Measurements from ENCODE around the gene S1PR4.
"Not testable (repeated sequence)": the region's sequence is repeated elsewhere in the genome, so short reads cannot be mapped to it uniquely, and the experiment has no call there.

The S1PR4 gene

DNA sequence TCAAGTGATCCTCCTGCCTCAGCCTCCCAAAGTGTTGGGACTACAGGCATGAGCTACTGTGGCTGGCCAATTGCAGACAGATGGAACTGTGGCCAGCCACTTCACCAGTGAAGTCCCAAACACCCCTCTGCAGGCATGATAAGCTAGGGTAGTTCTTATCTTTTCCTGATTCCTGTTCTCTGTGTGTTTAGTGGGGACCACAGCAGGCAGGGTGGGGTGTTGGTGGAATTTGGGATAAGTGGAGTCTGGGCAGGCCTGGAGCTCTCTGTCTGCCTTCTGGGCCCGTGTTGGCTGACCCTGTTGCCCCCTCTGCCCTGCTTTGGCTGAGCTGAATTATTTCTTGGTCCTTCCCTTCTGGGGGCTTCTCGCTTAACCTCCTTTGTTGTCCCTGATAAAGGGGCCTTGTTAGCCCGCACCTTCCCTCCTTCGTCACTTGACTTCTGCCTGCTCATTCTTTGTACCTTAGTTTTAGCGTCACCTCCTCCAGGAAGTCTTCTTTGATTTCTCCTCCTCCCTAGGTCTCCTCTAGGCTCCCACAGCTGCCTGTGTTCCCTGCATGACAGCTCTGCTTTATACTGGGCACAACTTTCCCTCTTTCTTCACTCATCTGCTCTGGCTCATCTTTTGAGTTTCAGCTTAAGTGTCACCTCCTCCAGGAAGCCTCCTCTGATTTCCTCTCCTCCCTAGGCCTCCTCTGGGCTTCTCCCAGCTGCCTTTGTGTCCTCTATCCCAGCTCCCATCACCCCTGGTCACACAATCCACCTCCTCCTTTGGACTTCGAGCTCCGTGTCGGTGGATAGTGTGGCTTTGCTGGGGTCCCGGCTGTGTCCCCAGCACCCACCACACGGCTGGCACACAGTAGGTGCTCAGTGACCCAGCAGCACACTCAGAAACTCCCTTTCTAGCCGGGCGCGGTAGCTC, 5.4 kb downstream of the S1PR4 start:
- no peak for DNase-seq

GRCh38 chr19:3184847-3185460, 6.4 kb downstream of the S1PR4 start:
- peak; percentile 67 for DNase-seq

- DNase-seq, result peak; percentile 94
These were observed 7.0 kb downstream of the S1PR4 start, which contains the start of gene NCLN for GRCh38 chr19:3185461-3186159. NCLN (plus strand) TSS chr19:3185930; CDS start chr19:3186031, 101 bp downstream.

- no peak for DNase-seq
These were observed 7.7 kb downstream of the S1PR4 start for GRCh38 chr19:3186160-3186688.

GRCh38 chr19:3186891-3187661, 8.5 kb downstream of the S1PR4 start:
- no peak for DNase-seq

DNA sequence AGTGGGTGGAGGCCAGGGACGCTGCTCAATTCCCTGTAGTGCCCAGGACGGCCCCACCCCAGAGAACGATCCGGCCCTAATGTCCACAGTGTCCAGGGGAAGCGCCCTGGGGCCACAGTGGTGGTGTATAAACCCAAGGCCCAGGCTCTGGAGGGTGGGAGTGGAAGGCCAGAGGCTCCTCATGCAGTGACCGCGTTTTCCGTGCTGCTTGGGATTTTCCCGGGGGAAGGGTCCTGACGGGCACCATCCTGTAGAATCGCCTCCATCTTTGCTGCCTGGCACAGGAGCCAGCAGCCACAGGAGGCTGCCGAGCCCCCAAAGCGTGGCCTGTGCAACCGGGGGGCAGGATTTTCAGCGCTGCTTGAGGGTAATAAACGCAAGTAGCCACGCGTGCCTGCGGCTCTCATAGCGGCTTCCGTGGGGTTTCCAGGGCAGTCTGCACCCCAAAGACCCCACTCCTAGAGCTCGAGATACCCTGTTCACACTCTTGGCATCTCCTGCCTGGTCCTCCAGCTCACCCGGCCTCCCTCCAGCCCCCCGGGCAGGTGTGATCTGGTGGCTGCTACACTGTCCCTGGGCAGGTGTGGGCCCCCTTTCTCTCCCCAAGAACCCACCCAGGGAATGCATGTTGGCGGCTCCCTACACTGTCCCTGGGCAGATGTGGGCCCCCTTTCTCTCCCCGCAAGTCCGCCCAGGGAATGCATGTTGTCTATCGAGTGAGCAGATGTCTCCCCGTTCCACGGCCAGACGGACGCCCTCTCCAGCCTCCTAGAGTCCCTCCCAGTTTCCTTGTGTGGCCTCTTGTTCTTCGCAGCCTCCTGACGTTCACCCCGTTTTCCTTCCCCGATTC, 9.3 kb downstream of the S1PR4 start:
- no peak for DNase-seq

- DNase-seq, result no peak
These were observed 10.3 kb downstream of the S1PR4 start for GRCh38 chr19:3188627-3189596.

DNA sequence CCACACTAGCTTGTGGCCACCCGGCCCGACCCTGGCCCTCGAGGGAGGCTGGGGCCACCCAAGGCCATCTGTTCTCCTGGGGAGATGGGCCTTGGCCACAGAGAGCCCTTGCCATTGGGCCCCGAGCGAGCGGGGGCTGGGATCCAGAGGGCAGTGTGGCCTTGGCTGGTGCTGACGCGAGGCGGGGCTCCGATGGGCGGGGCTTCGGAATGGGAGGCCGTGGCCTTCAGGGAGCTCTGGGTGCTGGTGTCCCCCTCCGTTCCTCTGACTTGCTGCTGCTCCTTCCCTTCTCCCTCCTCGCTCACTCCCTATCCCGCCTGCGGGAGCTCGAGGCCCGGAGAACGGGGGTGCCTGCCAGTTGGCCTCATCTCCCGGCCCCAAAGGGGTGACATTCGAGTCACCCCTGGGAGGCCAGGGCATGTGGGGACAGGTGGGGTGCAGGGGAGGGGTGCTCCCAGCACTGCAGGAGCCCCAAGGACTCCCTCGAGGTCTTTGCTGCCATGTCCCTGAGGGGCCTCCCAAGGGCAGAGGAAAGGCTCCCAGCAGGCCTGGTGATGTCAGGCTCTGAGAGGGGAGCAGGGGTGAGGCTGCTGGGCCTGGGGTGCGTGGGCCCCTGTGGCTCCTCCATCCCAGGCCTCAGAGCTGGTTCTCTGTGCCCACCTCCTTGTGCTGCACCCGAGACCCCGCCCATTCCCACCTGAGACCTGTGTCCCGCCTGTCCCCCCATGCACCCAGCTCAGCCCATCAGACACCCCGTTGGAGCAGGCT, 11.3 kb downstream of the S1PR4 start:
- DNase-seq, result no peak

DNA sequence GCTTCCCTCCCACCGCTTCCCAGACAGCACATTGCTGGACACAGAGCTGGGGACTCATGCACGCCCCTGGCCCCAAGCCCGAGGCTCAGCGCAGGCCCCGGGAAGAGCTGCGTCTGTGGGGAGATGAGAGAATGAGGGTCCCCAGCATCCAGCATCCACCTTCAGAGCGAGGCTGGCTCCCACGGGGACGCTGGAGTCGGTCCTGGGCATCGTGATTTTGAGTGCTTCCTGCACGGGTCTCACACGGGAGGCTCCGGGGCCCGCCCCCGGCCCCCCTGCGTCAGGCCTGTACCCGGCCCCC, 11.9 kb downstream of the S1PR4 start:
- no peak for DNase-seq

DNA sequence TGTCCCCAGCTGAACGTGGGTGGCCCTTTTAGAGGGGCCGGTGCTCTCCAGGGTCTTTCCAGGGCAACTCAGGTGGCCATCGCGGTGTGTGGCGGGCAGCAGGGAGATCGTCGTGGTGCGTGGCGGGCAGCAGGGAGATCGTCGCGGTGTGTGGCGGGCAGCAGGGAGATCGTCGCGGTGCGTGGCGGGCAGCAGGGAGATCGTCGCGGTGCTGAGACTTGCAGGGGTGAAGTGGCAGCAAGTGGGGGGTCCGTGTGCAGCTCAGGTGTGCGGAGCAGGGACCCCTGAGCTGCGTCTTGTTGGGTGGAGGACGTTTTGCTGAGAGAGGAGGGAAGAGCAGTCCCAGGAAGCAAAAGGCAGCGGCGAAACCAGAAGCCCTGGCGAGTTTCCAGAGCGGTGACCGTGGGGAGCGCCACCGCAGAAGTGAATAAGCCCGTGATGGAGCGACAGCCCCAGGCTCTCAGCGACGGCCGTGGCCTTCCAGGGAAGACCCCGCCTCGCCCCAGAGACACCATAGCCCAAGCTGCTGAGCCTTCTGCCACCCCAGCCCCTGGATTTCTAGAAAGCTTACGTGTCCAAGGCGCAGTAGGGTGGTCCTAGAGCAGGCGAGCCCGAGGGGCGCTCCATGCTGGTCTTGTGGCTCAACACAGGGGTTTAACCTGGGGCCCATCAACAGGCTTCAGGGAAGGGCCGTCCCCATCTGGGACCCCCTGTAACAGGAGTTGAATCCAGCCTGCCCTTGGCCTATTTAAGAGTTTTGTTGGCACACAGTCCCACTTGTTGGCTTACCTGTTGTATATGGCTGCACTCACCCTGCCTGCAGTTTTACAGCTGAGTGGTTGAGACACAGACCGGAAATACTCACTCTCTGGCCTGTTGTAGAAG, 12.6 kb downstream of the S1PR4 start:
- no peak for DNase-seq

DNA sequence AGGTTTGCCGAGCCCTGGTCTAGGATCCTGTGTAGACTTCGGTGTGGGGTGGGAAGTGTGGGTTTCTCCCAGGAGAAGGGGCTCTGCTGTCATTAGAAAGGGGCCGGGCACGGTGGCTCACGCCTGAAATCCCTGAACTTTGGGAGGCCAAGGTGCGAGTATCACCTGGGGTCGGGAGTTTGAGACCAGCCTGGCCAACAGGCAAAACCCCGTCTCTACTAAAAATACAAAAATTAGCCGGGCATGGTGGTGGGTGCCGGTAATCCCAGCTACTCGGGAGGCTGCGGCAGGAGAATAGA, 13.2 kb downstream of the S1PR4 start:
- not testable (repeated sequence) for DNase-seq

GRCh38 chr19:3192228-3192635, 13.7 kb downstream of the S1PR4 start:
- no peak for DNase-seq

- DNase-seq, result no peak
These were observed 14.1 kb downstream of the S1PR4 start for GRCh38 chr19:3192684-3193083.

DNA sequence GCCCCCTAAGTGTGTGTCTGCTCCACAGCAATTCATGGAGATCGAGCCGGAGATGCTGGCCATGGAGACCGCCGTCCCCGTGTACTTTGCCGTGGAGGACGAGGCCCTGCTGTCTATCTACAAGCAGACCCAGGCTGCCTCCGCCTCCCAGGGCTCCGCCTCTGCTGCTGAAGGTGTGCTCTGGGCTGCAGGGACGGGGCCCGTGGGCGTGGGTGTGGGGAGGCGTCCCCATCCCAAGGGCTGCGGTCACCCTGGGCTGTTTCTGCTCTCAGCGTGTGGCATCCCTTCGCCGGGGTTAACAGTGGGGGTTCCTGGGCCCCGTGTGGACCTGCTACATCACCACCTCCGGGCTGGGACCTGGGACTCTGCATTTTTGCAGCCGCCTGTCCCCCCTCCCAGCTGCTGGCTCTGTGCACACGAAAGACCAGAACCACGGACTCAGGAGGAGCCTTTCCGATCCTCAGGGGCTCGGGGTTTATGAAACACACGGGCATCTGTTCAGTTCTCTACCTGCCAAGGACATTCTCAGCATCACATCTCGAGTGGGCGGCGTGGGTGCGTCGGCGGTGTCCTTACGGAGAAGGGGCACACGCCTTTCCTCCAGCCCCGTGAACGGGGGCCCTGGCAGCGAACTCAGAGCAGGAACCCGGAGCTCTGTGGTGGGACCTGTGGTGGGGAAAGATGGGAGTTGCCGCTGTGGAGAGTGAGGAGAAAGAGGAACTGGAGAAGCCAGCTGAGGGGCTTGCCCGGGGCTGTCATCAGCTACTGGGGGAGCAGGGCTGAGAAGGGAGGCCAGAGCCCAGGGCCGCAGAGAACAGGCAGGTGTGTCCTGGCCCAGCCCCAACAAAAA, 14.9 kb downstream of the S1PR4 start:
- no peak for DNase-seq

DNA sequence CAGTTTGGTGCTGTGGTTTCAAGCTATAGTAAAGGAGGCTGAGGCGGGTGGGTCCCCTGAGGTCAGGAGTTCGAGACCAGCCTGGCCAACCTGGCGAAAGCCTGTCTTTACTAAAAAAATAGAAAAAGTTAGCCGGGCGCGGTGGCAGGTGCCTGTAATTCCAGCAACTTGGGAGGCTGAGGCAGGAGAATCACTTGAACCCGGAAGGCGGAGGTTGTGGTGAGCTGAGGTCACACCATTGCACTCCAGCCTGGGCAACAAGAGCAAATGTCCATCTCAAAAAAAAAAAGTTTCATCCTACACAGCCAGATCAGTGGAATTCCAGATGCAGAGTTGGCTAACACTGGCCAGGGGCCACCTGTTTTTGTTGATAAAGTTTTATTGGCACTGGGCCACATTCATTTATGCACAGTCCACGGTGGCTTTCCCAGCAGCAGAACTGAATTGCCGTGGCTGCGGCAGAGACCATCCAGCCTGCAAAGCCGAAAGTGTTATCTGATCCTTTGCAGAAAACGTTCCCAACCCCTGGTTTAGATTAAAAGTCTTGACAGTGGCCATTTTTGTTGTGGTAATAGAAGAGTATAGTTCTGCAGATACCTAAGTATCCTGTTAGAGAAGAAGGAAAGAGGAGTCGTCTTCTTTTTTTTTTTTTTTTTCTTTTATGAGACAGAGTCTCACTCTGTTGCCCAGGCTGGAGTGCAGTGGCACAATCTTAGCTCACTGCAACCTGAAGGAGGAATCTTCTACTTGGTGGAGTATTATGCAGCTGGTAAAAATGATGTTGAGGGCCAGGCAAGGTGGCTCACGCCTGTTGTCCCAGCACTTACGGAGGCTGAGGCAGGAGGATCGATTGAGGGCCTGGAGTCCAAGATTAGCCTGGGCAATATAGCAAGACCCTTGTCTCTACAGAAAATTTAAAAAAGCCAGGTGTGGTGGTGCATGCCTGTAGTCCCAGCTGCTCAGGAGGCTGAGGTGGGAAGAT, 15.8 kb downstream of the S1PR4 start:
- no peak for DNase-seq

DNA sequence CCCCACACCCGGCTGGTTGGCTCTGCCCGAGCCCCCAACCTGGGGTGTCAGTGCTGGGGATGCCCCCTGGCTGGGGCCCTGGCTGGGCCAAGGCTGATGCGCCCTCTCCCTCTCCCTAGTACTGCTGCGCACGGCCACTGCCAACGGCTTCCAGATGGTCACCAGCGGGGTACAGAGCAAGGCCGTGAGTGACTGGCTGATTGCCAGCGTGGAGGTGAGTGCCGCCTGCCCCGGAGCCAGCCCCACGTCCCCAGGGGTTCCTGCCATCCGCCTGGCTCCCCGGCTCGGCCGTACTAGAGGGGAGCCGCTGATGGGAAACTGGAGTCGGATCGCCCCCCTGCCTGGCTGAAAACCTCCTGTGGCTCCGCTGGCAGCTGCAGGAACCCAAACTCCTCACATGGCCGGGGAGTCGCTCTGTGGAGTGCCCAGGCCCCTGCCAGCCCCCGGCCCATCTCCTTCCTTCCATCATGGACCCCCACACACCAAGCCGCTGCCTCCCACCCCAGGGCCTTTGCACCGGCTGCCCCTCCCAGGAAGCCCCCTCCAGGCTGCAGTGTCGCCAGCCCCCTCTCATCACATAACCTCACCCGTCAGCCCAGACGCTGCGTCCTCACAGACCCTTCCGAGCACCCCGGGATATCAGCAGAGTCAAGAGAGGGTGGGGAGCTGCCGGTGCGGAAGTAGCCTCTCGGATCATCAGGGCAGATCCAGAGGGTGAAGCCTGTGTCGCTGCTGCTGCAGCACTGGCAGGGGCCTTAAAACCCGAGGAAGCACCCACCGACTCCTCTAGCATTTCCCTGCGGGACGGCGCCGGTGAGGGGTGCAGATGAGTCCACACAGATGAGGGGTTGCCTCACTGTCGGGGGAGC, 17.7 kb downstream of the S1PR4 start:
- no peak for DNase-seq
